ENCODE measurements around the gene FPR3. TPM values are rescaled to one million over a fixed set of nuclear protein-coding genes. Genes with fewer than 3 reads are reported as not detected.
A peak's percentile ranks its signal among the peaks of the same experiment; 100 is the strongest.
"Not testable (repeated sequence)": the region's sequence is repeated elsewhere in the genome, so short reads cannot be mapped to it uniquely, and the experiment has no call there.

The FPR3 gene
- total RNA-seq, 4 donors from 2014 or later: 3.4 to 4.8 TPM; not detected in 2

DNA sequence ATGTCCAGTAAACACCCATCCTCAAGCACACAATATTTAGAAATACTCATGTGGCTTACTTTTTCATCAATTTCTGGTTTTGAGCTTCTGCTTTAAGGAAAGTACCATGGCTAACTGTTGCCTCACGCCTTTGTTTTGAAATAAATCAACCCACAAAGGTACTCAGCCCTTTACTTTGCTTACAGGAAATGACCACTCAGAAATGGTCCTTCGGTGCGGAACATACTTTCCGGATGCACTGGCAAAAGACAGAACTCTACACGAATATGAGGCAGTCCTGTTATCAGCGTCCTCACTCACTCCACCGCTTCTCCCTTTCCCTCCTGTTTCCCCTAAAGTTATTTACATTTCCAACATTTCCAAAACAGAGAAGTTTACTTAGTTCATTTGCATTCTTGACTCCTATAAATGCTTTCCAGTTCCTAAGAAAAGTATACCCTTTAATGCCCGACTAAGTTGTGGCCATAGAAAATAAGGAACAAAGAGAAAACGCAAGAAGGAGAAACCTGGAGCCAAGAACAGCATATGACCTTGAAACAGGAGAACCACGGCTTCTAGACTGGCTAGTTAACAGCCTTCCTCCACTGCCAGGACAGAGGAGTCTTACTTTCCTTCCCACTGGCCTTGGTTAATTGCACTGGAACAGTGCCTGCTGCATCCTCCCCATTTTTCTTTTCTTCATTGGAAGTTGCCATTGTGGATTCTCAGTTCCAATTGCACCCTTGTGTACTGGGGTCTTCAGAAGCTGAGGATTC is 23.4 kb upstream of the FPR3 start:
- TF ChIP-seq POLR2AphosphoS5 (IDR thresholded peaks at IDR 0.05) (no peak), POLR2A (IDR thresholded peaks at IDR 0.05) (no peak), EP300 (IDR thresholded peaks at IDR 0.05; ENCODE audit: low read depth) (no peak), CTCF (IDR thresholded peaks at IDR 0.05) (no peak)
- Histone ChIP-seq H3K4me3 (no peak overlapping the region), H3K27ac (peak overlapping the region in 1 of 4 donors; percentile 15), H3K27me3 (no peaks in the 10 kb centered on the region), H3K36me3 (no peaks in the 10 kb centered on the region), H3K4me1 (no peaks in the 10 kb centered on the region), H3K9me3 (no peaks in the 10 kb centered on the region)
- in situ Hi-C loops (cut with MboI; ENCODE audit: low pct_ligation_motif_present in 1 of 4, low pct_unique_long_range_greater_than_20kb in 1 of 4, low sequenced_read_pairs in 3 of 4) (no loop called here), intact Hi-C loops (cut with DNase I; ENCODE audit: low total_unique reads) (loop anchor here (10.0 kb wide), 1 partner anchor 297 kb away; the partner anchor contains the start of gene CEACAM18)
- WGBS, 2 donors (ENCODE audit: low coverage in 1 of 2): 41 to 43% methylated on average over 10 of the region's 10 CpGs
- no peak for DNase-seq

GRCh38 chr19:51772977-51773376 is 22.0 kb upstream of the FPR3 start:
- Histone ChIP-seq H3K9me3 (no peaks in the 10 kb centered on the region), H3K27me3 (no peaks in the 10 kb centered on the region), H3K36me3 (no peaks in the 10 kb centered on the region), H3K4me3 (no peak overlapping the region), H3K4me1 (peaks cover 0 to 5% (median 0%) of the 10 kb centered on the region in 4 donors), H3K27ac (no peak overlapping the region)
- in situ Hi-C loops (cut with MboI; ENCODE audit: low pct_ligation_motif_present in 1 of 4, low pct_unique_long_range_greater_than_20kb in 1 of 4, low sequenced_read_pairs in 3 of 4): no loop called here
- intact Hi-C loops (cut with DNase I; ENCODE audit: low total_unique reads): loop anchor here (10.0 kb wide), 1 partner anchor 298 kb away; the partner anchor contains the start of gene CEACAM18
- TF ChIP-seq POLR2A (IDR thresholded peaks at IDR 0.05) (no peak), CTCF (IDR thresholded peaks at IDR 0.05) (no peak), POLR2AphosphoS5 (IDR thresholded peaks at IDR 0.05) (no peak), EP300 (IDR thresholded peaks at IDR 0.05; ENCODE audit: low read depth) (no peak)
- WGBS, 2 donors (ENCODE audit: low coverage in 1 of 2): 59 to 67% methylated on average over 1 to 6 of the region's 6 CpGs
- no peak for DNase-seq

DNA sequence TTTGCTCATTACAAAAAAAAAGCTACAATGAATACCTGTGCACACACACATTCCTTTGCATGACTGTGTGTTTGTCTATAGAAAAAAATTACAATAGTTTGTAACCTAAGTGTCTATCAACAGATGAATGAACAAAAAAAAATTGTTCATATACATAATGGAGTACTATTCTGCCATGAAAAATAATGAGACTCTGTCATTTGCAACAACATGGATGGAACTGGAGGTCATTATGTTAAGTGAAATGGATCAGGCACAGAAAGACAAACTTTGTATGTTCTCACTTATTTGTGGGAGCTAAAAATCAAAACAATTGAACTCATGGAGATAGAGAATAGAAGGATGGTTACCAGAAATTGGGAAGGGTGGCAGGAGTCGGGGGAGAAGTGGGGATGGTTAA is 18.4 kb upstream of the FPR3 start:
- H3K36me3 ChIP-seq, H3K9me3 ChIP-seq, DNase-seq, H3K27me3 ChIP-seq, H3K27ac ChIP-seq, H3K4me1 ChIP-seq, H3K4me3 ChIP-seq: not testable (repeated sequence)
- 92 to 100% methylated on average over 1 of the region's 1 CpG for WGBS, 2 donors (ENCODE audit: low coverage in 1 of 2)
- intact Hi-C loops (cut with DNase I; ENCODE audit: low total_unique reads): loop anchor here (10.0 kb wide), 1 partner anchor 302 kb away; the partner anchor contains the start of gene CEACAM18
- in situ Hi-C loops (cut with MboI; ENCODE audit: low pct_ligation_motif_present in 1 of 4, low pct_unique_long_range_greater_than_20kb in 1 of 4, low sequenced_read_pairs in 3 of 4): loop anchor here in 1 of 4 donors (25.0 kb wide), 1 partner anchor 314 kb away; the partner anchor contains the start of gene SIGLEC8

- Histone ChIP-seq H3K36me3 (no peaks in the 10 kb centered on the region), H3K9me3 (no peaks in the 10 kb centered on the region), H3K4me1 (peaks cover 0 to 6% (median 0%) of the 10 kb centered on the region in 4 donors), H3K4me3 (no peak overlapping the region), H3K27me3 (no peaks in the 10 kb centered on the region), H3K27ac (no peak overlapping the region)
- TF ChIP-seq CTCF (IDR thresholded peaks at IDR 0.05): peak; percentile 56 to 69 (median 65)
- TF ChIP-seq POLR2A (IDR thresholded peaks at IDR 0.05): no peak
- in situ Hi-C loops (cut with MboI; ENCODE audit: low pct_ligation_motif_present in 1 of 4, low pct_unique_long_range_greater_than_20kb in 1 of 4, low sequenced_read_pairs in 3 of 4): loop anchor here in 1 of 4 donors (25.0 kb wide), 1 partner anchor 316 kb away; the partner anchor contains the start of gene SIGLEC8
- peak; percentile 56 for DNase-seq
- intact Hi-C loops (cut with DNase I; ENCODE audit: low total_unique reads): loop anchor here (10.0 kb wide), 1 partner anchor 303 kb away; the partner anchor contains the start of gene CEACAM18
- WGBS, 2 donors (ENCODE audit: low coverage in 1 of 2): 30 to 33% methylated on average over 16 to 23 of the region's 23 CpGs
These were observed 17.1 kb upstream of the FPR3 start for GRCh38 chr19:51777570-51778462.

All from transverse colon (tissue), 4 donors.